CD14-positive monocyte (primary cell): ENCODE data around the gene WDFY3. TPM values are rescaled to one million over a fixed set of nuclear protein-coding genes. Genes with fewer than 3 reads are reported as not detected.

Experiments
- DNase-seq, 3 donors: peaks; one replicate each; pipeline ENCODE4 v3.0.0-alpha.2; 2011 to 2022
- H2AFZ ChIP-seq: 2 replicates; pipeline ENCODE4 v1.6.0; 2012; ENCODE audit warnings: mild to moderate bottlenecking, low read depth, low read length, inconsistent platforms; ENCODE audit not compliant: insufficient read depth, poor library complexity, severe bottlenecking
- H3K27ac ChIP-seq, 2 donors: 1 replicate in 1 of 2; 2 replicates in 1 of 2; pipeline ENCODE4 v1.5.1; 2012 to 2013; ENCODE audit warnings: low read length in 2 of 2, control low read depth in 1 of 2, inconsistent platforms in 1 of 2, low read depth in 1 of 2, mild to moderate bottlenecking in 1 of 2
- H3K27me3 ChIP-seq, 2 donors: one replicate each; pipeline versions ENCODE4 v1.6.0 to v1.6.1; 2011 to 2013; ENCODE audit warnings: low read length in 2 of 2; ENCODE audit not compliant: control insufficient read depth in 2 of 2, insufficient read depth in 2 of 2
- H3K36me3 ChIP-seq, 2 donors: replicated peaks in 1 of 2; 1 replicate in 1 of 2; 2 replicates in 1 of 2; pipeline versions ENCODE4 v1.5.1 to v1.6.1; 2012 to 2013; ENCODE audit warnings: low read length in 2 of 2, control low read depth in 1 of 2, inconsistent platforms in 1 of 2, mild to moderate bottlenecking in 1 of 2; ENCODE audit not compliant: insufficient read depth in 2 of 2, control insufficient read depth in 1 of 2
- H3K4me1 ChIP-seq, 2 donors: 1 replicate in 1 of 2; 2 replicates in 1 of 2; pipeline versions ENCODE4 v1.5.1 to v1.6.1; 2012 to 2013; ENCODE audit warnings: low read length in 2 of 2, control low read depth in 1 of 2, inconsistent platforms in 1 of 2, mild to moderate bottlenecking in 1 of 2, moderate library complexity in 1 of 2; ENCODE audit not compliant: insufficient read depth in 2 of 2, control insufficient read depth in 1 of 2
- H3K4me2 ChIP-seq: replicated peaks from 2 replicates; pipeline ENCODE3; 2012; ENCODE audit warnings: low read length, moderate library complexity, mild to moderate bottlenecking; ENCODE audit not compliant: poor library complexity, severe bottlenecking; ENCODE audit errors: extremely low read depth
- H3K4me3 ChIP-seq, 3 experiments: fragments of 200-600 bp in 1 of 3; sonication (generic) in 1 of 3; replicated peaks in 1 of 3; 1 replicate in 2 of 3; 2 replicates in 1 of 3; pipeline ENCODE4 v1.5.1; 2011 to 2013; ENCODE audit warnings: low read length in 3 of 3, mild to moderate bottlenecking in 3 of 3, control low read depth in 2 of 3, low read depth in 2 of 3, inconsistent platforms in 1 of 3, moderate library complexity in 1 of 3
- H3K79me2 ChIP-seq: 2 replicates; pipeline ENCODE4 v1.6.0; 2012; ENCODE audit warnings: mild to moderate bottlenecking, control low read depth, inconsistent platforms, low read length, moderate library complexity; ENCODE audit not compliant: insufficient read depth
- H3K9ac ChIP-seq: 2 replicates; pipeline ENCODE4 v1.6.0; 2017; ENCODE audit warnings: low read length, mild to moderate bottlenecking; ENCODE audit not compliant: insufficient read depth, poor library complexity, severe bottlenecking
- H3K9me3 ChIP-seq, 2 donors: replicated peaks in 1 of 2; 1 replicate in 1 of 2; 2 replicates in 1 of 2; pipeline versions ENCODE4 v1.5.1 to v1.6.1; 2012 to 2013; ENCODE audit warnings: low read length in 2 of 2, control low read depth in 1 of 2; ENCODE audit not compliant: control insufficient read depth in 1 of 2, insufficient read depth in 1 of 2
- H4K20me1 ChIP-seq: 2 replicates; pipeline ENCODE4 v1.6.0; 2012; ENCODE audit warnings: mild to moderate bottlenecking, low read length, control low read depth, moderate library complexity; ENCODE audit not compliant: insufficient read depth
- H3K27ac Mint-ChIP-seq, 7 donors: one replicate each; pipeline ENCODE4 v1.8.0; 2020; ENCODE audit warnings: mild to moderate bottlenecking in 7 of 7, mixed read lengths in 7 of 7, moderate library complexity in 6 of 7, inconsistent platforms in 2 of 7
- H3K27me3 Mint-ChIP-seq, 3 donors: one replicate each; pipeline ENCODE4 v1.8.0; 2021 to 2022; ENCODE audit warnings: low read depth in 3 of 3, mild to moderate bottlenecking in 3 of 3, mixed read lengths in 3 of 3, moderate library complexity in 3 of 3, inconsistent platforms in 1 of 3
- H3K36me3 Mint-ChIP-seq, 2 donors: one replicate each; pipeline ENCODE4 v1.8.0; 2020; ENCODE audit warnings: mixed read lengths in 2 of 2, inconsistent platforms in 1 of 2, mild to moderate bottlenecking in 1 of 2
- H3K4me1 Mint-ChIP-seq: one replicate; pipeline ENCODE4 v1.8.0; 2020; ENCODE audit warnings: mild to moderate bottlenecking, mixed read lengths
- H3K4me3 Mint-ChIP-seq, 2 donors: one replicate each; pipeline ENCODE4 v1.8.0; 2020; ENCODE audit warnings: mild to moderate bottlenecking in 2 of 2, mixed read lengths in 2 of 2, moderate library complexity in 1 of 2
- H3K9me3 Mint-ChIP-seq, 7 donors: one replicate each; pipeline ENCODE4 v1.8.0; 2020 to 2022; ENCODE audit warnings: mixed read lengths in 7 of 7, mild to moderate bottlenecking in 6 of 7, moderate library complexity in 6 of 7, inconsistent platforms in 2 of 7
- CTCF ChIP-seq: fragments of 200-600 bp; IDR thresholded peaks from one replicate; pipeline ENCODE4 v1.8.0; 2022; ENCODE audit warnings: antibody characterized with exemption, mild to moderate bottlenecking
- WGBS: methylation state at CpG from one replicate; pipeline ENCODE4 v1.1.5; 2013; ENCODE audit warnings: missing lambda C conversion rate; ENCODE audit not compliant: insufficient coverage; 5-methylcytosine and 5-hydroxymethylcytosine counted together
- intact Hi-C, 2 donors: fragments of 100-400 bp; cut with micrococcal nuclease; formaldehyde crosslinking; loops; one replicate each; pipeline versions ENCODE4 v1.15.0 to v1.15.1; 2023
- polyA plus RNA-seq, 3 donors: library from polyadenylated mRNA; depleted of rRNA in 1 of 3; unstranded in 2 of 3; stranded (reverse) in 1 of 3; fragments of 300-500 nt in 2 of 3; fragments of >200 nt in 1 of 3; fragmentation: Illumina TruSeq in 2 of 3; gene quantifications; 1 replicate in 2 of 3; 2 replicates in 1 of 3; pipeline ENCODE4 v1.2.3, GENCODE V29; 2012 to 2021

WDFY3 gene
- polyA plus RNA-seq, 3 donors = 5.6 to 35.5 (median 5.9) TPM

GRCh38 chr4:84767168-84767567, 199.3 kb downstream of the WDFY3 start:
- Histone ChIP-seq H3K4me2 (no peak overlapping the region), H3K9ac (no peak overlapping the region), H3K4me3 (no peak overlapping the region), H3K79me2 (no peaks in the 10 kb centered on the region), H2AFZ (no peak overlapping the region), H3K27ac (no peak overlapping the region), H3K9me3 (no peaks in the 10 kb centered on the region), H4K20me1 (peaks cover 5% of the 10 kb centered on the region), H3K36me3 (peaks cover 55 to 91% of the 10 kb centered on the region in 2 donors), H3K4me1 (no peaks in the 10 kb centered on the region), H3K27me3 (no peaks in the 10 kb centered on the region)
- no peak for TF ChIP-seq CTCF
- Mint-ChIP-seq H3K36me3 (peaks cover 52 to 81% of the 10 kb centered on the region in 2 donors), H3K4me3 (no peak overlapping the region), H3K27ac (peak overlapping the region in 1 of 7 donors; percentile 27), H3K27me3 (peaks cover 0 to 1% (median 1%) of the 10 kb centered on the region in 3 donors), H3K4me1 (no peaks in the 10 kb centered on the region), H3K9me3 (peaks cover 0 to 2% (median 0%) of the 10 kb centered on the region in 7 donors)
- 100% methylated on average over 1 of the region's 3 CpGs for WGBS
- intact Hi-C loops = no loop called here
- DNase-seq = no peak

GRCh38 chr4:84753321-84753972, 213.0 kb downstream of the WDFY3 start:
- peak overlapping the region; percentile 82 to 98 (median 96) for H3K27ac Mint-ChIP-seq

More at GRCh38 chr4:84753321-84753972, 213.0 kb downstream of the WDFY3 start:
- no peaks in the 10 kb centered on the region for H3K9me3 ChIP-seq
- H3K4me1 Mint-ChIP-seq = peaks cover 22% of the 10 kb centered on the region
- no peak for TF ChIP-seq CTCF
- peak overlapping the region; percentile 55 to 82 for H3K27ac ChIP-seq
- peaks cover 53 to 66% of the 10 kb centered on the region in 2 donors for H3K36me3 ChIP-seq
- H3K27me3 Mint-ChIP-seq = no peaks in the 10 kb centered on the region
- peaks cover 0 to 1% (median 0%) of the 10 kb centered on the region in 7 donors for H3K9me3 Mint-ChIP-seq
- peaks cover 22 to 29% of the 10 kb centered on the region in 2 donors for H3K4me1 ChIP-seq
- no peak overlapping the region for H2AFZ ChIP-seq
- WGBS = 0% methylated on average over 1 of the region's 7 CpGs
- peak overlapping the region in 1 of 3 experiments; percentile 53 for H3K4me3 ChIP-seq
- no peaks in the 10 kb centered on the region for H3K79me2 ChIP-seq
- peaks cover 42 to 61% of the 10 kb centered on the region in 2 donors for H3K36me3 Mint-ChIP-seq
- peak overlapping the region; percentile 56 for H3K4me2 ChIP-seq
- peak; percentile 76 to 85 (median 78) for DNase-seq
- H3K27me3 ChIP-seq = no peaks in the 10 kb centered on the region
- H3K9ac ChIP-seq = peak overlapping the region; percentile 5
- H3K4me3 Mint-ChIP-seq = peak overlapping the region; percentile 52 to 56
- H4K20me1 ChIP-seq = peaks cover 26% of the 10 kb centered on the region
- intact Hi-C loops = loop anchor here in 1 of 2 donors (5.0 kb wide), 1 partner anchor 219 kb away; no protein-coding TSS in a partner anchor
